VCaP (cell line): Measurements from ENCODE around the gene AXIN1.

Source experiments
- H3K27ac ChIP-seq: fragments of 450-650 bp; 2 replicates; pipeline ENCODE4 v1.5.1; 2017
- CTCF ChIP-seq: fragments of 450-650 bp; conservative IDR thresholded peaks from 2 replicates; pipeline ENCODE4 v1.5.1; 2017; ENCODE audit warnings: mild to moderate bottlenecking, moderate library complexity

AXIN1 gene

DNA sequence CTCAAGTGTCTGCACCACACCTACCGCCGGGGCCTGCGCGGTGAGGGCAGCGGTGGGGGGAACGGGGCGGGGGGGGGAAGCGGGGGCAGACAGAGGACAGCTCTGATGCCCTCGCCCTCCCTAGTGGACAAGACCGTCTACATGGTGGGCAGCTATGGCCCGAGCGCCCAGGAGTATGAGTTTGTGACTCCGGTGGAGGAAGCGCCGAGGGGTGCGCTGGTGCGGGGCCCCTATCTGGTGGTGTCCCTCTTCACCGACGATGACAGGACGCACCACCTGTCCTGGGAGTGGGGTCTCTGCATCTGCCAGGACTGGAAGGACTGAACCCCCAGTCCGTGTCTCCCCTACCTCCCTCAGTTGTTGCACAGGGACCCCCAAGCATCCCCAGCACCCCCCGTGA lies 70.0 kb downstream of the AXIN1 start:
- H3K27ac ChIP-seq: no peak overlapping the region
- no peak for TF ChIP-seq CTCF

DNA sequence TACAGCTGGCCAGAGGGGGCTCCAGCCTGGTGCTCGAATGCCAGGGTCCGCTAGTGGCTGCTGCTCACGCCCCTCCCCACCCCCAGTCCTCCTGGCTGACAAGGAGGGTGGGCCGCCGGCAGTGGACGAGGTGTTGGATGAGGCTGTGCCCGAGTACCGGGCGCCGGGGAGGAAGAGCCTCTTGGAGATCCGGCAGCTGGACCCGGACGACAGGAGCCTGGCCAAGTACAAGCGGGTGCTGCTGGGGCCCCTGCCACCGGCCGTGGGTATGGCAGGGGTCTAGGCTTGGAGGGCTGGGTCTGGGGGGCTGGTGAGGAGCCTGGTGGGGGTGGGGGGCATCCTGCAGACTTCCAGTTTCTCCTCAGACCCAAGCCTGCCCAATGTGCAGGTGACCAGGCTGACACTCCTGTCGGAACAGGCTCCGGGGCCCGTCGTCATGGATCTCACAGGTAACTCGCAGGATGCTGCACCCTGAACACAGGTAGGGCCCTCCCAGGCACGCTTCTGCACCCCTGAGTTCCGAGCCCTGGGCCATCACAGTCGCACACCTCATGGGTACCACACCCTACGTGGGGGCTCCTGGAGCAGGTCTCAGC lies 70.8 kb downstream of the AXIN1 start:
- TF ChIP-seq CTCF: no peak
- H3K27ac ChIP-seq: no peak overlapping the region

DNA sequence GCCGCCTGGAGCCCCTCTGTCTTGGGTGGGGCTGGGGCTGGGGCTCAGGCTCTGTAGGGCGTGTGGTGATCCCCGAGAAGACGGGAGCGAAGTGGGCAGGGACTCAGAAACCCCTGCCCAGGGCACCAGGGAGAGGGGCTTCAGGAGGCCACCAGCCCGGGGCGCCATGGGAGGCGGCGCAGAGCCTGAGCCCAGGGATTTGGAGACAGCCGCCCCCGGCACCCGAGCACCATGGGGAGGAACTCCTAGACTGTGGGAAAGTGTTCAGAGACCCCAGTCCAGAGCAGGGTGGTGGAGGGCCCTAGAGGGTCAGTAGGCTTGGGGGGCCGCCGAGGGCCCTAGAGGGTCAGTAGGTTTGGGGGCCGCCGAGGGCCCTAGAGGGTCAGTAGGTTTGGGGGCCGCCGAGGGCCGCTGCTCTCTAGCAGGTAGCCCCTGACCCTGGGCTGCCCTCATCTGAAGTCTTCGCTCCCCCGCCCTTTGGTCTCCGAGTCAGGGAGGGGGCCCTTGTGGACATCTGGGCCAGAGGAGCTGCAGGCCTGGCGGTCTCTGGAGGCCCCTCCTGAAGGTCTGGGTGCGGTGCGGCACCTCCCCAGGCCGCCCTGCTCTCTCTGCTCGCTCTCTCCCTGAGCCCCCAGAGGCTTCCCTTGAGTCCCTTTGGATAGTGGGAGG lies 71.4 kb downstream of the AXIN1 start:
- TF ChIP-seq CTCF: no peak
- peak overlapping the region; percentile 69; the same call in 1 of the 2 replicates for H3K27ac ChIP-seq

DNA sequence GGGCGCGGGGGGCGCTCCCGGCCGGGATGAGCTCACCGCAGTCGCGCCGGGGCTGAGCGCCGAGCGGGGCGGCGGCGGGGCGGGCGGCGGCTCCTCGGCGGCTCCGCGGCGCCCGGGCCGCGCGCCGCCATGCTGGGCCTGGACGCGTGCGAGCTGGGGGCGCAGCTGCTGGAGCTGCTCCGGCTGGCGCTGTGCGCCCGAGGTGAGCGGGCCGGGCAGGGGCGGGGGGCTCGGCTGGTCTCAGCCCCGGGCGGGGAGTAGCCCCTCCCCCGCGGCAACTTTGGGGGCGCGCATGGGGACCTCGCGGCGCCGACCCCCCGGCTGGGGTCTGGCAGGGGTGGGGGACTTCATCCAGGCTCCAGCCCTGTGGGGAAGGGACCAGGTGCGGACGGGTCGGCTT lies 72.0 kb downstream of the AXIN1 start, which contains the start of gene ARHGDIG:
ARHGDIG (plus strand) TSS at position 40 of the 400 bp plus-strand sequence; CDS start at position 130, 90 bp downstream.
- H3K27ac ChIP-seq: peak within 1 kb of the TSS; percentile 69
- no peak for TF ChIP-seq CTCF

DNA sequence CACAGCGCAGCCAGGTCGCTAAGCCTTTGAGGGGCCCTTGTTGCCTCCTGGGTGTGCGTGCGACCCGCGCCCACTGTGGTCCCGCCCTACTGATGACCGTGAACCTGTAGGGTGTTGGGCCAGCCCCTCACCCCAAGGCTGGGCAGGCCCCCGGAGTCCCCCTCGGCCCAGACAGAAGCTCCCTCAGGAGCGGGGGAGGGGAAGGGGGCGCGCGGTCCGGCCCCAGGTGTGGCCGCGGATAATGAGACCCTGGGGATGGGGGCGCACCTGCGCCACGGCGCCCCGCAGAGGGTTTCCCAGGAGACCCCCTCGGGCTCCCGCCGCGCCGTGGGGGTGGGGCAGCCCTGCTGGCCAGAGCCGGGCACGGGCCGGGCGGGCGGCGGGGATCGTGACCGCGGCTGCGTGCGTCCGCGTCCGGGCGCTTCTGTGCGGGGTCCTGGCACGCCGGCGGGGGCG lies 72.5 kb downstream of the AXIN1 start:
- no peak for TF ChIP-seq CTCF
- H3K27ac ChIP-seq: peak overlapping the region; percentile 69; the same call in 1 of the 2 replicates

DNA sequence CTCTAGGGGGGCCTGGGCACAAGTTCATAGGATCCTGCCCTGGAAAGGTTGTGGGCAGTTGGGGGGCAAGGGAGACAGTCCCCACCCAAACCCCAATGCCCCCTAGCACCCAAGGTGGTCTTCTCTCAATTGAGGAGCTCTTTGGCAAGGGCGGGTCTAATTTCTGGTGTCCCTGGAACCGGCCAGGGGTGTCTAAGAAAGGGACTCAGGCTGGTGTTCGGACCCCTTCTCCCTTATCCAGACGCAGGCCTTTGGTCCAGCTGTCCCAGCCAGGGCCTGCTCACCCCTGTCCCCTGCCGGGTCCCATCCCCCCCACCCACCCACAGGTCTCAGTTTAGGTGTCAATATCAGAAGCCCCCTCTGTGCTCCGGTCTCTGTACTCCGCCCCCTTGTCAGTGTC lies 73.0 kb downstream of the AXIN1 start:
- TF ChIP-seq CTCF: no peak
- peak overlapping the region; percentile 69 for H3K27ac ChIP-seq

GRCh38 chr16:278863-279366 lies 73.6 kb downstream of the AXIN1 start:
- TF ChIP-seq CTCF: no peak
- peak overlapping the region; percentile 69 for H3K27ac ChIP-seq
